ENCODE data around the gene NAGS.

The NAGS gene

GRCh38 chr17:44008205-44008909 lies 3.9 kb downstream of the NAGS start:
- Histone ChIP-seq H3K36me3 (ENCODE audit: low read length) (no peaks in the 10 kb centered on the region), H2AFZ (ENCODE audit: low read depth, low read length, severe bottlenecking) (no peak overlapping the region), H3K27me3 (ENCODE audit: low read length) (no peaks in the 10 kb centered on the region), H3K9me3 (ENCODE audit: insufficient read depth, low read length) (no peaks in the 10 kb centered on the region), H3K9ac (ENCODE audit: low read length) (peak overlapping the region; percentile 67), H3K27ac (ENCODE audit: low read depth, low read length) (no peak overlapping the region), H3K79me2 (ENCODE audit: insufficient read depth, low read length) (no peaks in the 10 kb centered on the region), H3K4me2 (ENCODE audit: low read depth, low read length, poor library complexity, severe bottlenecking) (peak overlapping the region; percentile 78), H3K4me3 (ENCODE audit: insufficient read depth, low read length, poor library complexity, severe bottlenecking) (no peak overlapping the region), H4K20me1 (ENCODE audit: low read depth, low read length) (no peaks in the 10 kb centered on the region), H3K9me2 (replicated peaks; ENCODE audit: insufficient read depth, low read length) (no peaks in the 10 kb centered on the region), H3F3A (ENCODE audit: insufficient read depth) (no peaks in the 10 kb centered on the region; the same call in 1 of the 2 replicates)
- TF ChIP-seq EZH2phosphoT487 (conservative IDR thresholded peaks at IDR 0.05; ENCODE audit: low read length) (no peak), CTCF (IDR thresholded peaks at IDR 0.05; ENCODE audit: insufficient read depth, low read length, poor library complexity, severe bottlenecking) (no peak)

GRCh38 chr17:44010966-44011647 lies 6.7 kb downstream of the NAGS start:
- no peak overlapping the region for H3K4me3 ChIP-seq (ENCODE audit: insufficient read depth, low read length, poor library complexity, severe bottlenecking)
- no peaks in the 10 kb centered on the region for H3K9me3 ChIP-seq (ENCODE audit: insufficient read depth, low read length)
- H3K4me2 ChIP-seq (ENCODE audit: low read depth, low read length, poor library complexity, severe bottlenecking), result no peak overlapping the region
- H3K9ac ChIP-seq (ENCODE audit: low read length), result no peak overlapping the region
- no peaks in the 10 kb centered on the region for H3K36me3 ChIP-seq (ENCODE audit: low read length)
- H3F3A ChIP-seq (ENCODE audit: insufficient read depth), result no peaks in the 10 kb centered on the region; the same call in 1 of the 2 replicates
- H3K27me3 ChIP-seq (ENCODE audit: low read length), result no peaks in the 10 kb centered on the region
- no peaks in the 10 kb centered on the region for H3K79me2 ChIP-seq (ENCODE audit: insufficient read depth, low read length)
- no peak for TF ChIP-seq EZH2phosphoT487 (conservative IDR thresholded peaks at IDR 0.05; ENCODE audit: low read length)
- no peak for TF ChIP-seq CTCF (IDR thresholded peaks at IDR 0.05; ENCODE audit: insufficient read depth, low read length, poor library complexity, severe bottlenecking)
- H4K20me1 ChIP-seq (ENCODE audit: low read depth, low read length), result no peaks in the 10 kb centered on the region
- no peak overlapping the region for H2AFZ ChIP-seq (ENCODE audit: low read depth, low read length, severe bottlenecking)
- H3K9me2 ChIP-seq (replicated peaks; ENCODE audit: insufficient read depth, low read length), result no peaks in the 10 kb centered on the region
- no peak overlapping the region for H3K27ac ChIP-seq (ENCODE audit: low read depth, low read length)

- no peak overlapping the region for H3K9ac ChIP-seq (ENCODE audit: low read length)
- no peaks in the 10 kb centered on the region for H3K36me3 ChIP-seq (ENCODE audit: low read length)
- no peaks in the 10 kb centered on the region; the same call in 1 of the 2 replicates for H3F3A ChIP-seq (ENCODE audit: insufficient read depth)
- no peaks in the 10 kb centered on the region for H3K9me3 ChIP-seq (ENCODE audit: insufficient read depth, low read length)
- H3K9me2 ChIP-seq (replicated peaks; ENCODE audit: insufficient read depth, low read length), result no peaks in the 10 kb centered on the region
- no peaks in the 10 kb centered on the region for H3K79me2 ChIP-seq (ENCODE audit: insufficient read depth, low read length)
- no peak overlapping the region for H2AFZ ChIP-seq (ENCODE audit: low read depth, low read length, severe bottlenecking)
- TF ChIP-seq CTCF (IDR thresholded peaks at IDR 0.05; ENCODE audit: insufficient read depth, low read length, poor library complexity, severe bottlenecking), result no peak
- TF ChIP-seq EZH2phosphoT487 (conservative IDR thresholded peaks at IDR 0.05; ENCODE audit: low read length), result no peak
- no peak overlapping the region for H3K4me2 ChIP-seq (ENCODE audit: low read depth, low read length, poor library complexity, severe bottlenecking)
- H4K20me1 ChIP-seq (ENCODE audit: low read depth, low read length), result no peaks in the 10 kb centered on the region
- H3K27me3 ChIP-seq (ENCODE audit: low read length), result no peaks in the 10 kb centered on the region
- no peak overlapping the region for H3K27ac ChIP-seq (ENCODE audit: low read depth, low read length)
- no peak overlapping the region for H3K4me3 ChIP-seq (ENCODE audit: insufficient read depth, low read length, poor library complexity, severe bottlenecking)
These were observed 7.5 kb downstream of the NAGS start for GRCh38 chr17:44011876-44012275.
